Fibroblast of villous mesenchyme (primary cell): ENCODE measurements around the gene EOGT. TPM values are rescaled to one million over a fixed set of nuclear protein-coding genes. Genes with fewer than 3 reads are reported as not detected.

ENCODE experiments used
- DNase-seq: peaks from one replicate; pipeline ENCODE4 v3.0.0-alpha.2; 2010; ENCODE audit warnings: low read depth
- H3K4me3 ChIP-seq: 2 replicates; pipeline ENCODE4 v1.5.1; 2011; ENCODE audit warnings: low read depth, mild to moderate bottlenecking, low read length
- CTCF ChIP-seq: IDR thresholded peaks from 2 replicates; pipeline ENCODE4 v1.5.1; 2012; ENCODE audit warnings: low read depth, mild to moderate bottlenecking, low read length; ENCODE audit not compliant: insufficient read depth
- total RNA-seq: library from RNA; depleted of rRNA; stranded (reverse); fragments of >200 nt; gene quantifications from 2 replicates; pipeline ENCODE4 v1.2.3, GENCODE V29; 2012

Gene EOGT
- 64.1 and 68.2 TPM in 2 replicates for total RNA-seq

DNA sequence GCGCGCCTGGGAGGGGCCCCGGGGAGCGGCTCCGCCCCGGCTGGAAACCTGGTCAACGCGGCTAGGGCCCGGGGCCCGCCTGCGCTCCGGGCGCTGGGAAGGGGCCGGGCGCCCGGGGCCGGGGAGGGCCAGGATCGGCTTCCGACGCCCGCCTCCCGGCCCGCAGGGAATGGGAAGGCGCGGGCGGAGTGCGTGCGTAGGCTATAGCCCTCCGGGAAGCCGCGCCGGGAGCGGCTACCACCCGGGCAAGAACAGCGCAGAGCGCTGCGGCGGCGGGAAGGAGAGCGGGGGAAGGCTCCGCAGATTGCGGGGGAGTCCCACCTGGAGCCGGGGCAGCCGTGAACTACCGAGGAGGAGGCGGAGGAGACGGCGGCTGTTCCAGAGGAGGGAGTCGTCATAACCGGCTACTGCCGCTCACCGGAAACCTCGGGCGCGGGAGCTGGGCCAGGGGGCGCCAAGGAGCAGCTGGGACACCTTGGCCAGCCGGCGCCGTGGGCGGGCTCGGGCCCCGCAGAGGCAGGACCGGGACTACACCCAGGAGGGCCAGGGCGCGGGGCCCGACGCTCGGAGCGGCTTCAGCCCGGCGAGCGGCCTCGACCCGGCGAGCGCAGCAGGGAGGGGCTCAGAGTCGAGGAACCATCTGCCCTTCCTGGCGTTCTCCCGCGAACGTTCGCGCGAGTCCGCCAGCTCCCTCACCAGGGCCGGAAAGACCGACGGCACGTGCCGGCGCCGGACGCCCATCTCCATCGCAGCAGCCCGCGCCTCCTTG, at the start of gene EOGT:
Gene EOGT (minus strand): TSS at position 432 of the 769 bp plus-strand sequence. CDS start 3,838 bp downstream, outside the sequence.
- H3K4me3 ChIP-seq = peak within 1 kb of the TSS; percentile 75
- DNase-seq = peak; percentile 87
- TF ChIP-seq CTCF = peak; percentile 58

DNA sequence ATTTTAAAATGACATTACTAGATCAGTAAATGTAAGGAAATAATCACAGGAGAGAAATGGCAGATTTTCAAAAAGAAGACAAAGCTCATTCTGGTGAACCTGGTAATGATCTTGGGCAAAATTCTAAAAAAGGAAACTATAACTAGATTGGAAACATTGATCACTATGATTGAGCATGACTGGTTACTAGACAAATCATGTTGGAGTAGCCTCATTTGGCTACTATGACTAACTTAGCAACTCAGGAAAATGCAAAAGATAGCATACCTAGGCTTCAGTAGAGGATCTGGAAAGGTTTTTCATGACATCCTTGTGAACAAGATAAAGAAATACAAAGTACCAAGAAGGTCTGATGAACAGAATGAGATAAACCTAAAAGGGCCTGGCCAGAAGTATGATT, 46.2 kb upstream of the EOGT start:
- DNase-seq = no peak
- no peak overlapping the region for H3K4me3 ChIP-seq
- TF ChIP-seq CTCF = no peak

DNA sequence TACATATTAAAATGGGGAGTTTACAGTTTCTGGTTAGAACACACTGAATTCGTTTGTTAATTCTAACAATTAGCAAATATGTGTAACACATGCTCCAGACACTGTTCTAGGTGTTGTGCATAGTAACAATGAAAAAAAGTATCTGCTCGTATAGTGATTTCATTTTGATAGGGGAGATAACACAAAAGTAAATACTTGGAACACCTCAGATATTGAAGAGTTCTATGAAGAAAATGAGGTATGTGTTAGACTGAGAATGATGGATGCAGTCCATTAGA, 45.4 kb upstream of the EOGT start:
- DNase-seq = no peak
- H3K4me3 ChIP-seq = no peak overlapping the region
- no peak for TF ChIP-seq CTCF

DNA sequence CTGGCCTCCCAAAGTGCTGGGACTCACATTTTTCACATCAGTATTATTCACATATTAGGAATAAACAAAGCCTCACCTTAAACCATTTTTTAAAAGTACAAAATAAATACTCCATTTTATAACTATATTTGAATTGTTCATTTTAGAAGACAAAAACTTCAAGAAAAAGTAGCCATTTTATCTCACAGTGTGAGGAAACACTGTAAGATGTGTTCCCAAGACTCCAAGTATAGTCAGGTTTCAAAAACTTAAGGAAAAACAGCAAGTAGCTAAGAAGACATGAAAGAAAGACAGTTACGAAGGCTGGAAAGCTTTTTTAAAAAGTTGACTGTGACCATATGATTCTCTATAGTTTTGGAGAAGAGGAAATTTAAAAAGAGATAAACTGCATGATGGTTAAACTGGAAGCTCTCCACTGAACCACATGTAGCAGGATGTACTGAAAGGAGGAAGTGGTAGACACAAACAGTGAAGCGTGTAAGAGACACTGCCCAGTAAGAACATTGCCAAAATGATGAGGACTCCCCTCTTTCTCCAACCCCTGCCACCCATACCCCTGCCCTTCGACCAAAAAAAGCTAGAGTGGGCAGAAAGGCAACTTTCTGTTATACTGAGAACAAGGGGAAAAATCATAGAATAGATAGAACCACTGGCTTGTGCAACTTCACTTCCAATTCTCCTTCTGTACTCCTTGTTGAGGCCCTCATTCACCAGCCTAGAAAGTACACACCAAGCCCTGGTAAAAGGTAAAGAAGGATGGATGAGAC, 44.9 kb upstream of the EOGT start:
- no peak overlapping the region for H3K4me3 ChIP-seq
- DNase-seq = no peak
- no peak for TF ChIP-seq CTCF

- no peak for TF ChIP-seq CTCF
- H3K4me3 ChIP-seq = peak overlapping the region; percentile 75
- DNase-seq = no peak
Measured at GRCh38 chr3:69052472-69052898, 39.0 kb upstream of the EOGT start.

GRCh38 chr3:69051756-69052471, 38.4 kb upstream of the EOGT start, which contains the start of gene TMF1:
TMF1 (minus strand) TSS chr3:69052333; CDS start chr3:69052086, 247 bp downstream.
- TF ChIP-seq CTCF = no peak
- peak within 1 kb of the TSS; percentile 75 for H3K4me3 ChIP-seq
- peak; percentile 99 for DNase-seq
